Activated CD4-positive, alpha-beta T cell treated with anti-CD3 and anti-CD28 coated beads, Interleukin-2, amount 50 U/mL, for 4 hours (primary cell): ENCODE data around the gene PIEZO2.
"Not testable (repeated sequence)": the region's sequence is repeated elsewhere in the genome, so short reads cannot be mapped to it uniquely, and the experiment has no call there.

Source experiments
- DNase-seq, 2 experiments: peaks; one replicate each; pipeline ENCODE4 v3.0.0-alpha.2; 2020

Gene PIEZO2

GRCh38 chr18:10923141-10923540, 226.2 kb downstream of the PIEZO2 start:
- no peak for DNase-seq

DNA sequence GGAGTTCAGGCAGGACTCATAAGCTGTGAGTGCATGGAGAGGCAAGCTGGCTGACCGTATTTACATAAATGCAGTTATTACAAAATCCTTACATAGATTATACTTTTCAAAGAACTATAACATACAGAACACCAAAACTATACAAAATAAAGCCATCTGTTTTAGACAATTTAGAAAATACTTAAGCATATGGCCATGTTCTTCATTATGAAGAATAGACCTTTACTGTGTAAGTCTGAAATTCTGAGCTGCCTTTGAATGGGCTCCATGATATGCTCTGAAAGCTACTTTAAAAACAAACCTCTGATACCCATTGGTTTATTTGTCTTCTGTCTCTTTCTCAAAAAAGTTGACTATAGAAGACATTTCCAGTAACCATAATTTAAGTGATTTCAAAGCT, 226.7 kb downstream of the PIEZO2 start:
- DNase-seq: not testable (repeated sequence)

- not testable (repeated sequence) for DNase-seq
Measured at GRCh38 chr18:10920309-10920708, 229.1 kb downstream of the PIEZO2 start.

GRCh38 chr18:10919851-10920250, 229.5 kb downstream of the PIEZO2 start:
- no peak for DNase-seq

DNA sequence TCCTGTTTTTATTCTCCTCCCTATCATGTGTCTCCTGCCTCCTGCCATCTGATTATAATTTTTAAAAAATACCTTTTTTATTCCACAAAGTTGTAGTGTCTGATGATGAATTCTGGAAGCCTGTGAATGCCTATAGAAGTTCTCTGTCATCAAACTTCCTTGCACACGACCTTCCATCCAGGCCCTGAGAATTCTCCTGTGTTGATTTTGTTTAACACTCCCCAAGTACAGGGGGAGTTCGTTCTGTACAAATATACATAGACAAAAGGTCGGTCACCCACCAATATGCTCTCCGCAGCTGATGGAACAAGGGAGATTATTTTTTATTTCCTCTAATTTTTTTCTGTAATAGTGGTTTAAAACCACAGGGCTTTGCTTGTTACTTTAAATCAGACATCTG, 232.5 kb downstream of the PIEZO2 start:
- DNase-seq: no peak

- DNase-seq: no peak
Measured at GRCh38 chr18:10916387-10916786, 233.0 kb downstream of the PIEZO2 start.

DNA sequence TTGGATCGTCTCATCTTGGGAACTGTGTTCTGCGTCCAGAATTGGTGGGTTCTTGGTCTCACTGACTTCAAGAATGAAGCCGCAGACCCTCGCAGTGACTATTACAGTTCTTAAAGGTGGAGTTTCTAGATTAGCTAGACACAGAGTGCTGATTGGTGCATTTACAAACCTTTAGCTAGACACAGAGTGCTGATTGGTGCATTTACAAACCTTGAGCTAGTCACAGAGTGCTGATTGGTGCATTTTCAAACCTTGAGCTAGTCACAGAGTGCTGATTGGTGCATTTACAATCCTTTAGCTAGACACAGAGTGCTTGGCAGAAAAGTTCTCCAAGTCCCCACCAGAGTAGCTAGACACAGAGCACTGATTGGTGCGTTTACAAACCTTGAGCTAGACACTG, 233.6 kb downstream of the PIEZO2 start:
- not testable (repeated sequence) for DNase-seq

GRCh38 chr18:10914610-10915009, 234.8 kb downstream of the PIEZO2 start:
- not testable (repeated sequence) for DNase-seq

DNA sequence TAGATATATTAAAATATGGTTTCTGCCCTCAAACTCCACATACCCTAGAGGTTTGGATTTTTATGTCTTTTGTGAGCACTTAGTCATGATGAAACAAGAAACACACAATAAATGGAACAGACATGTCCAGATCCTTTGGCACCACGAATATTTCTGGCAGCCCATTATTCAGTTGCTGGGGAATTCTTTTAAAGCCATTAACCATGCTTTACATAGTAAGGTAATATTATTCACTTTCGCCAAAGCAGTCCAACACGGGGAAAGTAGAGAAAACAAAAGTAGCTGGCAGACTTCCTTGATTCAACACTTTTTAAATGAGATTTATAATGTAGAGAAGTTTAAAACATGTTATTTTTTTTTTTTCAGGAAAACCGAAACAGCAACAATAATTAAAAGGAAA, 235.4 kb downstream of the PIEZO2 start:
- no peak for DNase-seq

DNA sequence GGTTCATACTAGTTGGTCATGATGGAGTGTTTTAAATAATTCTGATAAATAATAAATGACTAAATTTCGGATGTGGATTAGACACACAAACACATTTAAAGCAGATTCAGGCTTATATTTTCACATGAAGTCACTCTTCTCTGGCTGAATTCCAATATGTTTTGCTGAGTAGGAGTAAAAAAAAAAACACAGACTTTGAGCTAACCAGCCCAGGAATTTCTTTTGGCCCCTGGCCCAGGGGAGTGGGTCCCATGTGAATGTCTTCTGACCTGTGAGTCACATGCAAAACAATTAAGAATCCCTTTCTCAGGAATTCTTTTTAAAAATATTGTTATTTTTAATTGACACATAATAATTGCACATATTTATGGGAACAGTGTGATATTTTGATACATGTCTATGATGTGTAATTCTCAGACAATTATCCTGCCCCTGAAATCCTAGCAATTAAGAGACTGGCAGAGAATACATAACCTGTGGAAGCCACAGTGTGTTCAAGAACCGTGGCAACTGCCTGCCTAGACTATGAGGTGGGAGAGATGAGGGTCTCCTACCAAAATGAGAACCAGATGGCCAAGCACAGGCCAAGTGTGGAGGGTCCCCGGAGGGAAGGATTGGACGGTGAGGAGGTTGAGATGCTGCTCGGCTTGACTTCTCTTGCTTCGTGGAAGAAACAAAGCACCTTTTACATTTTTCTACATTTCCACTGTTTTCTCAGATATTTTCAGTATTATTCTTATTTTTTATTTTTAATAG, 236.4 kb downstream of the PIEZO2 start:
- DNase-seq: no peak

DNA sequence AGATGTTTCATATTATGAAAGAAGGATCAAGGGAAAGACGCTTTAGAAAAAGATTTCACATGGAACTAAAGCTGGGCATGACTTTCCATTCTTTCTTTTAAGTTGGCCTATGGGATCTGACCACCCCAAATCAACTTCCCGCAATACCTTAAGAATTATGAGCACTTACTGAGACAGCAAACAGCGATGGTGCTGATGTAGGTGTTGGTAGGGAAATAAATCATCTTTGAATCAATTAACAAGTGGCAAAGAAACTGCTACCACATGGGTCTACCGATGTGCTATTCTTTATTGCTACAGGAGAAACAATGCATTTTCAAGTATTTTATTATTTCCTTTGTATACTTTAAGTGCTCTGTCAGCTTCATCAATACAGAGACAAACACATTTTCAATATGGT, 239.6 kb downstream of the PIEZO2 start:
- no peak for DNase-seq

DNA sequence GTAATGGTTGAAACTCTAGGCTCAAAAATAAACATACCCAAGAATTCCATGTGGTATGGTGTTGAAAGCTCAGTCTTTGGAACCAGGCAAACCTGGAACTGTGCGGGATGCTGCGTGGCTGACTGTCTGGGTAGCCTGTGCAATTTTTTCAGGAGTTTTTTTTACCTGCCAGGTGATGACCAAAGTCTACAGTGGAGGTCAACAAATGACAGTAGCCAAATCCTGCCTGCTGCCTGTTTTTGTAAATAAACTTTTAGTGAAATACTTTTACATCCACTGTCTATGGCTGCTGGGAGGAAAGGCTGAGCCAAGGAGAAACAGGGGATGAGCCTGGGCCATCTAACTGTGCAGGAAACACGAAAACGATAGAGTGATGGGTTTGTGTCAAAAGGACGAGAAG, 240.6 kb downstream of the PIEZO2 start:
- no peak for DNase-seq

- no peak for DNase-seq
Measured at GRCh38 chr18:10907749-10908148, 241.6 kb downstream of the PIEZO2 start.

- no peak for DNase-seq
Measured at GRCh38 chr18:10901329-10901728, 248.0 kb downstream of the PIEZO2 start.

DNA sequence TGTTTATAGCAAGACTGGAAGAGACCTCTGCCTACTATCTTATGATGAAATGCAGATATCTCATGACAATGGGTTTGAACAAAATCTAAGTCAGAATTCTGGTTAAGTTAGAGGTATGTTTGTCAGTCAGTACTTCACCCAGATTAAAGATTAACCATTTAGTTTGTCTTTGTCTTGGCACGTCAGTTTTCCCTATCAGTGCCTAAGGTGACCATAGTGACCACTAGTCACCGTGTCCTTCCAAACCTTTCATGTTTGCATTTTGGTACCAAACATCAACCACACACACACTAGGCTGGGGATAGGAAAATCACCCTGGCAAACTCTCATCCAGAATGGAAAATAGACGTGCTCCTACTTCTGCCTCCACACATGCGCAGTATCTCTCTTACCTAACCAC, 248.9 kb downstream of the PIEZO2 start:
- DNase-seq: no peak

GRCh38 chr18:10899481-10899880, 249.9 kb downstream of the PIEZO2 start:
- no peak for DNase-seq

GRCh38 chr18:10898417-10898974, 250.9 kb downstream of the PIEZO2 start:
- DNase-seq: no peak

GRCh38 chr18:10896851-10897250, 252.5 kb downstream of the PIEZO2 start:
- no peak for DNase-seq

GRCh38 chr18:10895976-10896375, 253.4 kb downstream of the PIEZO2 start:
- no peak for DNase-seq

DNA sequence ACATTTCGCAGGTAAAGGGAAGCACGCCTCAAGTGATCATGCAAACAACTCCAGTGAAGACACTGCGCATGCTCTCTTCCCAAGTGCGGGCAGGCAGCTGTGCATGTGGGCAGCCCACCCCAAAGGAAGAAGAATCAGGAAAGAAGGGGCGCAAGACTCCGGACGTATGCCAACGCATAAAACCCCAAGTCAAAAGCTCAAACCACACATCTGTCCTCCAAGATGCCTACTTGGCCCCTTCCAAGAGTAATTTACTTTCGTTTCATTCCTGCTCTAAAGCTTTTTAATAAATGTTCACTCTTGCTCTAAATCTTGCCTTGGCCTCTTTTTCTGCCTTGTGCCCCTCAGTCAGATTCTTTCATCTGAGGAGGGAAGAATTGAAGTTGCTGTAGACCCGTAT, 254.9 kb downstream of the PIEZO2 start:
- DNase-seq: no peak

DNA sequence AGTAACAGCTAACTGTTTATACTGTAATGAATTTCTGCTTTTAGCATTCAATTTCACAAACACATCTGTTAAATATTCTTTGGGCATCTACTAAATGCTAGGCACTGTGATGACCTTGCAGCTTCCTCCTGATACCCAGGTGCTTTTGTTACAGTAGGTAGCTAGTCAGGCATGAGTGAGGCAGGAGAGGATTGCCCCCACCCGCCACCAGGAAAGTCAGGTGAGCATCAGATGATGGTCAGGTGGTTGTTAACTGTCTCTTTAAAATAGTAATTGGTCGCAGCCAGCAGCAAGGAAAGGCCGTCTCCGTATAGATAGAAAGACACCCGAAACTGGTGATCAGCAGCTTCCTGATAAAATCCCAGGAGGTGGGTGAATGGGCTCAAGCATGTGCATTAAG, 255.6 kb downstream of the PIEZO2 start:
- no peak for DNase-seq

DNA sequence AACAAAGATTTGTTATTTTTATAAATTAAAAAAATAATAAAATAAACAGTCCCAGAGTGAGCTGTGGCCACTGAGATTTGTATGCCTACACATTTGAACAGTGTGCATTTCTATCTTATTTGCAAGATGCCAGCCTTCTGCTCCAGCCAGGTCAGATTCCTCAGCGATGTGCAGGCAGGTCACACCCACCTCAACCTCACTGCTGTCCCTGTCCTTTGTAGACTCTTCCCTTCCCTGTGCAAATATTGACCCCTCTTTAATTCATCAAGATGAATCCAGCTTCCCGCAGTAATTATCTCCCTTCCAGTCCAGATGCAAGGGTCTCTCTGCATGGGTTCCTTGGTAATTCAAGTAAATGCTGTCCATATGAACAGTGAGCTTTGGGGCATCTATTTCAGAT, 256.2 kb downstream of the PIEZO2 start:
- DNase-seq: no peak

- DNase-seq: no peak
Measured at GRCh38 chr18:10892786-10893185, 256.6 kb downstream of the PIEZO2 start.

- DNase-seq: no peak
Measured at GRCh38 chr18:10890022-10890421, 259.3 kb downstream of the PIEZO2 start.

DNA sequence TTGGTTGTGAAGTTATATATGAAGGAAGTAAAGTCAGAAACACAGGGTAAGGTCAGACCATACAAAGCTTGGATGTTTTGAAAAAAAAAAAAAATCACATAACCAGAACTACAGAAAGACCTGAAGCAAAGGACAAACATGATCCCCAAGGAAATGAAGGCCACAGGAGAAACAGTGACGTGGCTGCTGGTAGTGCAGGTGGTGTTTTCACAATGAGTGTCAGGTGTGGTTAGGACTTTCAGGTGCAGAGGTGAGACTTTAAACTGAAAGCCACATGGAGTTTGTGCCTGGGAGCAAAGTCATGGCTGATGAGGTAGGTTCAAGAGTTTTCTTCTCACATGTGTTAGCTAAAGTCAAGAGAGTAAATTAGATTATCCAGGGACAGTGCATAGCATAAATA, 270.7 kb downstream of the PIEZO2 start:
- no peak for DNase-seq
